Activated CD8-positive, alpha-beta memory T cell treated with anti-CD3 and anti-CD28 coated beads for 1 hour (primary cell): ENCODE results near the gene COL23A1.

Experiments used
- DNase-seq, 2 donors: peaks; one replicate each; pipeline ENCODE4 v3.0.0-alpha.2; 2020; ENCODE audit warnings: low read depth in 1 of 2; ENCODE audit errors: extremely low read depth in 1 of 2

The COL23A1 gene

GRCh38 chr5:178404987-178405386 lies 185.2 kb downstream of the COL23A1 start:
- no peak for DNase-seq

GRCh38 chr5:178403956-178404600 lies 186.1 kb downstream of the COL23A1 start:
- DNase-seq, result no peak

- DNase-seq, result no peak
Measured at GRCh38 chr5:178403351-178403750, 186.8 kb downstream of the COL23A1 start.

GRCh38 chr5:178399701-178400095 lies 190.5 kb downstream of the COL23A1 start:
- no peak for DNase-seq

DNA sequence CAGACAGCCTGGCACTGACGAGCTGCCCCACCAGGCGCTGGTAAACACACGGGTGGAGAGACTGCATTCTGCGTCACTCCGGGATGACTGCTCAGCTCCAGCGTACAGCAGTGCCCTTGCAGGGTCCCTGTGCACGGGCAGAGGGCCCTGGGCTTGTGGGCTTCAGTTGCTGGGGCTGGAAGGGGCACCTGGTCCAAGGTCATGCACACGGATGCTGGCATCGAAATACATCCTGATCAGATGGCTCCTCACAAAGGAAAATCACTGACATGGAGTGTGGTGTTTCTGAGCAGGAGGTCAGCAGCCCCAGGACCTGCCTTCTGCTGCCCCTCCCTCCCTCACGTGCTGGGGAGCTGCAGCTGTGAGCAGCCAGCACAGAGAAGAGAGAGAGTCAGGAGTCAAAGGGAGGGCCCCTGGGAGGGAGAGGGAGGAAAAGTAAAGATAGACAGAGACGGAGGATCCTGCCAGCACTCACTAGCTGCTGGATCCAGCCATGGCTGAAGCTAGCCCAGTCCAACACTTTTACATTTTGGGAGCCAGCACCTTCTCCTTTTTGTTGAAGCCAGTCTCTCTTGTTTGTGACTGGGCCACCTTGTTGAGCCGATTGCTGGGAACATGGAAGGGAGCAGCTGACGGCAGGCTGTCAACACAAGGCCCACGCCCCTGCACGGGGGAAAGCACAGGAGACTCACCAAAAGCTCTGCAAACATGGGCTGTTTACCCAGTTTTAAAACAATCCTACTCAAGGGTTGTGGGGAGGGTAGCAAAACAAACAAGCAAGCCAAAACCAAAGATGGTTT lies 191.1 kb downstream of the COL23A1 start:
- DNase-seq, result no peak

DNA sequence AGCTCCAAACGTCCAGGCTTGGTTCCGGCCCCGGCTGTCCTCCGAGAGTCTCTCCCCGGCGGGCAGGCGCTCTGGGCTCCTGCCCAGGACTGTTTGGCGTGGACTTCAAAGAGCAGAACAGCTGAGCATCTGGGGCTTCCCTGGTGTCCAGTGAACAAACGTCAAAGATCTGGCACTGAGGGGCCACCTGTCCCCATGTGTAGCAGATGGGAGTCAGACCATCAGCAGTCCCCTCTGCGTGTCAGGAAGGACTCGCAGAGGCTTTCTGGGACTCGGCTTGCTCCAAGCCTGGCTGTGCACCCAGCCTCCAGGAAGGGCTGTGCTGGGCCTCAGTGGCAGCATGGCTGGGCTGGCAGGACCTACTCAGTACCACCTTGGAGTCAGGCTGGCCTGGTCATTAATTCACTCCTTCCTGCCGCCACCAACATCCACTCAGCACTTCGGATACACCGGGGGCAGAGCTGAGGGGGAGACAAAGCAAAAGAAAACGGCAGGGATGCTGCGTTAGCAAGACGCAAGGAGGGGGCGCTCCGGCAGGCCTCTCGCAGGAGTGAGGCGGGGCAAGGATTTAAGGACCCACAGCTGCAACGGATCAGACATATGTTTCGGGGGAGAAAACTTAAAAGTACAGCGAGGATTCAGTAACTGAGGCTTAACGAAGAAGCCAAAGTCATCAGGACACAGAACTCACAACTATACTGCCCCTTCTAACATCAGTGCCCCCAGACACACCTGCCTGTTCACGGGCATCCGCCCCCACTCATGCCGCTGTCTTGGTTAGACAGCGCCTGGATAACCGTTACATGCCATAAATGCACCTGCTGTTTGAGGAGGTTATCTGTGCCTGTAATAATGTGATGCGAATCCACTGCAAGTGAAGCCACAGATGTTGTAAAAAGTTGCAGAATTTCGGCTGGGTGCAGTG lies 193.1 kb downstream of the COL23A1 start:
- no peak for DNase-seq

DNA sequence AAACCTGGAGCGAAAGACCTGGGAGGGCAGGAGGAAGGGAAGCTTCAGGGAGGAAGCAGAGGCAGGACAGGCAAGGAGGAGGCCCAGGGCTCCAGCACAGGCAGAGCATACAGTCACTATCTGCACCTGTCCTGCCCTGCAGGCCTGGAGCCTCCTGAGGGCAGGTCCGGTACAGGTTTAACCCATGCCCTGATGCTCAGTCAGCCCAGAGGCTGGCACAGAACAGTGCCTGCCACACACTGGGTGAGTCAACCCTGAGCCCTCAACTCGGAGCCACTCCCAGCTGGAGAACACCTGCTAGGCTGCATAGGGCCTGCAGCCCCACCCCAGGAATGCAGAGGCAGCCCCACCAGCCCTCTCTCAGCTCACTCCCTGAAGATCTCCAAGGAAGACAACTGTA lies 196.1 kb downstream of the COL23A1 start:
- no peak for DNase-seq

DNA sequence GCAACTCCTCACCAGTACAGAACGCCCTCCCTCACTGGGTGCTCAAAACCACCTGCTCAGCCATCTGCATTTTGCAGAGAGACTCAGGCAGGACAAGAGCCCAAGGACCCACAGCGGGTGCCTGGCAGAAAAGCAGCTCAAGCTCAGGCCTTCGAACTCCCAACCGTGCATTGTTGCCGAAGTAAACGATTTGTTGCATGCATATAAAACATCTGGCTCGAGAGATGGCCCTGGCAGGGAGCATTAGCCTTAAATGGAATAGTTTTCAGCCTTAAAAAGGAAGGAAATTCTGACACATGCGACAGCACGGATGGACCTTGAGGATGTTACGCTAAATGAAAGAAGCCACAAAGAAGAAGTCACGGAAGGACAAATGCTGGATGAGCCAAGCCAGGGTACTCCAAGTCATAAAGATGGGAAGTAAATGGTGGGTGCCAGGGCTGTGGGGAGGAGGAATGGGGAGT lies 197.2 kb downstream of the COL23A1 start:
- DNase-seq, result no peak

DNA sequence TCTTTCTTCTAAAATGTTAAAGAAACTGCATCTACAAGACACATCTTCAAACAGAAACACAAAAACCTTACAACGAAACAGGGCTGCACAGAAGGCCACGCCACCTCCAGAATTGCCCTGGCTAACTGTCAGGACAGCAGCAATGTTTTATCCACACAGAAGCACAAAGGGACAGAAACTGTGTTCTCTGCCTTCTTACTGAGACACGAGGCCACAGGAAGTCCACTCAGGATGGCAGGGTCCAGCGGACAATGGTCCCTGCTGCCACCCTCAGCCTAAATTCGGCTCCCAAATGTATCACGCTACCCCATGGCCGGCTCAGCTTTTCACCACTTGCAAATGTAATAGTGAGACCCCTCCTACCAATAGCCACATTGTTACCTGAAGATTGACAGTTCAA lies 197.8 kb downstream of the COL23A1 start:
- no peak for DNase-seq

GRCh38 chr5:178391480-178391879 lies 198.7 kb downstream of the COL23A1 start:
- DNase-seq, result no peak

- DNase-seq, result no peak
Measured at GRCh38 chr5:178389796-178390195, 200.4 kb downstream of the COL23A1 start.

GRCh38 chr5:178389026-178389729 lies 201.0 kb downstream of the COL23A1 start:
- no peak for DNase-seq

GRCh38 chr5:178388386-178389025 lies 201.7 kb downstream of the COL23A1 start:
- no peak for DNase-seq

- no peak for DNase-seq
Measured at GRCh38 chr5:178387856-178388190, 202.4 kb downstream of the COL23A1 start.

GRCh38 chr5:178387061-178387855 lies 202.9 kb downstream of the COL23A1 start:
- DNase-seq, result no peak

GRCh38 chr5:178386336-178386931 lies 203.8 kb downstream of the COL23A1 start:
- DNase-seq, result no peak

DNA sequence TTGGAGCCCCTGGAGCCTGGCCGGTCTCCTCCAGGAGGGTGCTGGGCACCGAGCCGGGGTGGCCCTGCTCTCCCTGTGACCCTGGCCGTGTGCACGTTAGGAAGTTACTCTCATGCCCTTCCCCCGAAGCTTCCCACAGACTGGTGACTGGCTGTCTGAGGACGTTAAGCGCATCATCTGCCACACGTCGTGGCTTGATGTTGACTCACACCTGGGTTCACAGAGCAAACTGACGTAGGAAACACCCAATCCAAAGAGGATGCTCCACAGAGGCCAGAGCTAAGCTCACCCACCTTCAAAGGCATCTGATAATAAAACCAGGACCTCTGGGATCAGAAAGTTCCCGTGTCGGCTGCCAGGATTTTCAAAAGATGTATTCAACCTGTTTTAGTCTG lies 204.7 kb downstream of the COL23A1 start:
- DNase-seq, result no peak

- DNase-seq, result no peak
Measured at GRCh38 chr5:178384816-178385495, 205.2 kb downstream of the COL23A1 start.
